SH-SY5Y (cell line): ENCODE data around the gene NCKAP5.

Source experiments
- GATA2 ChIP-seq: IDR thresholded peaks from 2 replicates; pipeline ENCODE4 v1.6.1; 2011; ENCODE audit warnings: mild to moderate bottlenecking, low read depth, low read length
- GATA3 ChIP-seq: IDR thresholded peaks from 2 replicates; pipeline ENCODE4 v1.6.1; 2011; ENCODE audit warnings: low read depth, mild to moderate bottlenecking, low read length, moderate library complexity

GRCh38 chr2:132849118-132849517, 719.1 kb downstream of the NCKAP5 start:
- TF ChIP-seq GATA2, result no peak
- no peak for TF ChIP-seq GATA3
